HG03097 (cell line): ENCODE measurements around the gene SLC26A8.
"Not testable (repeated sequence)": the region's sequence is repeated elsewhere in the genome, so short reads cannot be mapped to it uniquely, and the experiment has no call there.

Experiments
- ATAC-seq: cut with Tn5 transposase; IDR thresholded peaks from one replicate; pipeline ENCODE4 v1.9.1; 2021; ENCODE audit not compliant: unreplicated experiment, low FRiP score

Gene SLC26A8

GRCh38 chr6:35919085-35919826 lies 105.2 kb downstream of the SLC26A8 start:
- ATAC-seq = no peak

DNA sequence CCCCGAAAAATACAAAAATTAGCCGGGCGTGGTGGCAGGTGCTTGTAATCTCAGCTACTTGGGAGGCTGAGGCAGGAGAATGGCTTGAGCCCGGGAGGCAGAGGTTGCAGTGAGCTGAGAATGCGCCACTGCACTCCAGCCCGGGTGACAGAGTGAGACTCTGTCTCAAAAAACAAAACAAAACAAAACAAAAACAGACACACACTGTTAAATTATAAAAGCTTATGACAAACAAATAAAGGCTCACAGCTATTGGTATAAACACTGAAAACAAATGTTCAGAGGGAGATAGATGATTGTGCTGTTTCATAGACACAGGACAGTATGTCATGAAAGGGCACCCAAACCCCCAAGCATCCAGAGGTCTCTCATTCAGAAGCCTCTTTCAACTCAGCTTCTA lies 107.5 kb downstream of the SLC26A8 start:
- ATAC-seq = not testable (repeated sequence)

DNA sequence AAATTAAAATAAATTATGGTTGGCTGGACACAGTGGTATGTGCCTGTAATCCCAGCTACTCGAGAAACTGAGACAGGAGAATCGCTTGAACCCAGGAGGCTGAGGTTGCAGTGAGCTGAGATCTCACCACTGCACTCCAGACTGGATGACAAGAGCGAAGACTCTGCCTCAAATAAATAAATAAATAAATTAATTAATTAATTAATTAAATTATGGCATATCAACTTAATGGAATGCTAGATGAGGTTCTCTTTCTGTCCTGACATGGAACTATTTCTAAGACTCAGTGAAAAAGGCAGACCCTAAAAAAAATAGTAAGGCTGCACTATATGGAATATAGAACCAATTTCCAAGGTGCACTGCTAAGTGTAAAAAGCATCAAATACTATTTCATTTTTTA lies 108.4 kb downstream of the SLC26A8 start:
- ATAC-seq = no peak

DNA sequence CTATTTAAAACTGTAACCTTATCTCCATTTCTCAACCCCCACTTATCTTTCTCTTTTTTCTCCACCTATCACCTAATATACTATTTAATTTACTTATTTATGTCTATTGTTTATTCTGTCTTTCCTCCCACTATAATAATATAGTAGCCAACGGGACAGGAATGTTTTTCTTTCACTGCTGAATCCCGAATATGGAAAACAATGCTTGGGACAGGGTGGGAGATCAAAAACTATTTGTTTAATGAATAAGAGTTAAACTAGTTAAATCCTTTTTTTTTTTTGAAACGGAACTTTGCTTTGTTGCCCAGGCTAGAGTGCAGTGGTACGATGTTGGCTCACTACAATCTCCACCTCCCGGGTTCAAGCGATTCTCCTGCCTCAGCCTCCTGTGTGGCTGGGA lies 109.9 kb downstream of the SLC26A8 start:
- ATAC-seq = no peak

DNA sequence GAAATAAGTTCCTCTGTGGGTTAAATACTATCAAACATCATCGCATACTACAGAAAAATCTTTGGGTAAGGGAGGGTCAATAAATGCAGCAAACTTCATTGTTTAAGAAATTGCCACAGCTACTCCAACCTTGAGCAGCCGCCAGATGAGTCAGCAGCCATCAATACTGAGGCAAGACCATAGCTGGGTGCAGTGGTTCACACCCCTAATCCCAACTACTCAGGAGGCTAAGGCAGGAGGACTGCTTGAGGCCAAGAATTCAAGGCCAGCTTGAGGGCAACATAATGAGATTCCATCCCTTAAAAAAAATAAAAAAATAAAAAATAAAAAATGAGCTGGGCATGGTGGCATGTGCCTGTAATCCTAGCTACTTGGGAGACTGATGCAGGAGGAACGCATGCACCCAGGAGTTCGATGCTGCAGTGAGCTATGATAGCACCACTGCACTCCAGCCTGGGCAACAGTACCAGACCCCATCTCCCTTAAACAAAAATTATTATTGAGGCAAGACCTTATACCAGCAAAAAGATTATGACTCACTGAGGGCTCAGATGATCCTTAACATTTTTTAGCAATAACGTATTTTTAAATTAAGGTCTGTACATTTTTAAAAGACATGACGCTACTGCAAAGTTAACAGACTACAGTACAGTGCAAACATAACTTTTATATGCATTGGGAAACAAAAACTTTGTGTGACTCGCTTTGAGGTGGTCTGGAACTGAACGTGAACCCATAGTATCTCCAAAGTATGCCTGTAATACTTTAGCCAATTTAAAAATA lies 112.4 kb downstream of the SLC26A8 start:
- ATAC-seq = no peak

- not testable (repeated sequence) for ATAC-seq
Measured at GRCh38 chr6:35909571-35909970, 114.9 kb downstream of the SLC26A8 start.

- ATAC-seq = not testable (repeated sequence)
Measured at GRCh38 chr6:35908753-35909401, 115.6 kb downstream of the SLC26A8 start.

DNA sequence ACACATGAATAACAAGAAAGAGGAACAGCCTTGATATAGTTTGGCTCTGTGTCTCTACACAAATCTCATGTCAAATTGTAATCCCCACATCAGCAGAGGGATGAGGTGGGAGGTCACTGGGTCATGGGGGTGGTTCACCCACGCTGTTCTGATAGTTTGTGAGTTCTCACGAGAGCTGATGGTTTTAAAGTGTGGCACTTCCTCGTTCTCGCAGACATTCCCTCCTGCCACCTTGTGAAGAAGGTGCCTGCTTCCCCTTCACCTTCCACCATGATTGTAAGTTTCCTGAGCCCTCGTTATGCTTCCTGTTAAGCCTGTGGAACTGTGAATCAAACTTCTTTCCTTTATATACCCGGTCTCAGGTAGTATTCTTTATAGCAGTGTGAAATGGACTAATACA lies 116.7 kb downstream of the SLC26A8 start:
- no peak for ATAC-seq

- ATAC-seq = no peak
Measured at GRCh38 chr6:35906499-35906846, 118.0 kb downstream of the SLC26A8 start.

- ATAC-seq = no peak
Measured at GRCh38 chr6:35905841-35906498, 118.5 kb downstream of the SLC26A8 start.

DNA sequence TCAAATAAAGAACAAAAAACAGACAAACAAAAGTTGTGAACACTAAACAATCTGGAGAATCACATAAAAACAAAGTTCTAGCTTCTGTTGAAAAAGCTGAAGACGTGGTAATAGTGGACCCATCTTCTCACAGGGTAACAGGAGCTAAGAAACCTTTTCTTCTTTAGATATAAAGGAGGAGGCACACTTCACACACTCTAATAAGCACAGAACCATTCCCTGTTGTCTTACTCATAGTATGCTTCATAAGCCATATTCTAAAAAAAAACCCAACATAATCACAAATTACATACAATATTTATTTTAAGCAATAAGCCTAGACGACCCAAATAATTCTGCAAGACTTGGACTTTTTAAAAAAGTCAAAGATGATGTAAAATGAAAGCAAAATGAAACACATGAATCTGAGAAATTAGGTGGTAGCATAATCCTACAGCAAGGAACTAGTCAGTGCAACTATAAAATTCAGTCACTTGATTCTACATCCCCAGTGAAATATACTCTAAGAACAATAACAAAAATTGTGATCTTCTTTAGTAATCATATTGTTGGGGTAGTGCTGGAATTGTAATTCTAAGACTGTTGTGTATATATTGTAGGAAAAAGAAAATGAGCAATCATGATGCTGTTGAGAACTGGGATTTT lies 119.2 kb downstream of the SLC26A8 start:
- ATAC-seq = no peak

- no peak for ATAC-seq
Measured at GRCh38 chr6:35903679-35904078, 120.8 kb downstream of the SLC26A8 start.

DNA sequence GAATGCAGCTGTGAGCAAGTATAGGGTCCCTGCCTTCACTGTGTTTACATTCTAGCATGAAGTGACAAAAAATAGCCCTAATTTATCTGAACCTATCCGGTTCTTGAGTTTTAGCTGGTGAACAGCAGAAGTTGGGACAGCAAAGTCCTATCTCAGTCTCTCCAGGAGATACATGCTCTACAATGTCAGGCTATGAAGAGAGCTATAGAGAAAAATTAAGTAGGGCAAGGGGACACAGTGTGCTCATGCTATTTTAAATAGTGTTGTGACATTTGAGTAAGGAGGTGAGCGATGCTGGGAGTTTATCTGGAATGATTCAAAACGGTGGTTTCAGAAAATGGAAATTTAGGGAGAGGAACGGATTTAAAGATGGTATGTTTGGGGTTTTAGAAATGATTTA lies 124.0 kb downstream of the SLC26A8 start:
- no peak for ATAC-seq

DNA sequence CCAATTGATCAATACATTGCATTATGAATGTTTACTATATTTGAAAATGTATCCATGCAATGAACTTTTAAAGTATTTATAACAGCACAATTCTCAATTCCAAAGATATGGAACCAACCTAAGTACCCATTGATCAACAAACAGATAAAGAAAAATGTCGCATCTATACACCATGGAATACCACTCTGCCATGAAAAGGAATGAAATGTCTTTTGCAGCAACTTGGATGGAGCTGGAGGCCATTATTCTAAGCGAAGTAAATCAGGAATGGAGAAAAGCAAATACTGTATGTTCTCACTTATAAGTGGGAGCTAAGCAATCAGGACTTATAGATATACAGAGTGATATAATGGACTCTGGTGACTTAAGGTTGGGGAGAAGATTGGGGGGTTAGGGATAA lies 126.4 kb downstream of the SLC26A8 start:
- no peak for ATAC-seq

DNA sequence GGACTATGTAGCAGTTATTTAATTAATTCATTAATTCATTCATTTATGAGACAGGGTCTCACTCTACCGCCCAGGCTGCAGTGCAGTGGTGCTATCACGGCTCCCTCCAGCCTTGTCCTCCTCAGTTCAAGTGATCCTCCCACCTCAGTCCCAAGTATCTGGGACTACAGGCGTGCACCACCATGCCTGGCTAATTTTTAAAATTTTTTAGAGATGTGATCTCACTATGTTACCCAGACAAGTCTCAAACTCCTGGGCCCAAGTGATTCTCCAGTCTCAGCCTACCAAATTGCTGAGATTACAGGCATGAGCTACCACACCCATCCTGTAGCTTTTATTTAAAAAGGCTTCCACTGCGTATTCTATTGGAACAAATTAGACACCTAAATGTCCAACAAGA lies 127.0 kb downstream of the SLC26A8 start:
- ATAC-seq = no peak

- ATAC-seq = no peak
Measured at GRCh38 chr6:35897036-35897435, 127.4 kb downstream of the SLC26A8 start.

GRCh38 chr6:35896228-35896627 lies 128.2 kb downstream of the SLC26A8 start:
- no peak for ATAC-seq

DNA sequence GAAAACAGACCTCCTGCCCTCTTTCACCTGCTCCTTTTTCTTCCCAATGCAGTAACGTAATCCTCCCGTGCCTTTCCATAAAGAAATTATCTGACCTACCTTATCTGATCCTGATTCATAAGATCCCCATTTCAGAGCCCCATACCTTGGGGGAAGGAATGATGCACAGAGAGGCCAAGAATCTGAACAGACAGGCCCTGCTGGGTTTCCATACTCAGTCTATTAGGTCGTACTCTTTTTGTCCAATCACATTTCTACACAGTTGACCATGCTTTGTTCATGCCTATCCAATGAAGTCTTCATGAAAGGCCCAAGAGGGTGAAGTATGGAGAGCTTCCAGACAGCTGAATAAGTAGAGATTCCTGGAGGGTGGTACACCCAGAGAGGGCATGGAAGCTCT lies 128.9 kb downstream of the SLC26A8 start:
- no peak for ATAC-seq

DNA sequence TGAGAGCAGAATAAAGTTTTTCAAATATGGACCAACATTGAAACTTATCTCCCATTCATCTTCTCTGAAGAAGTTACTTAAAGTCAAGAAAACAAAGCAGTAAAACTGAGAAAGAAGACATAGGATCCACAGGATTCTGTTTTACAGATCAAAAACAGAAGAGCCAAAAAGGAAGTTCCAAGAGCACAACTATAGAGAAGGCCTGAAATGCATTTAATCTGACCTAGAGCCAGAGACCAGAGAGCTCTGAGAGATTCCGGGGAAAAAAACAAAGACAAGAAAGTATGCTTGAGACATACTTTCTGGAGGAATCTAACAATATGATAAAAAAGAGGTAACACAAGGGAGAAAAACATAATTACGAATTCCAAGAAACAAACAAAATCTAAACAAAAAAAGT lies 129.7 kb downstream of the SLC26A8 start:
- no peak for ATAC-seq
